ENCODE data around the gene EGLN3. TPM values are rescaled to one million over a fixed set of nuclear protein-coding genes. Genes with fewer than 3 reads are reported as not detected.

EGLN3 gene
- total and polyA plus RNA-seq, 2 of the 13 experiments (the other 11 are each of a cell fraction or from before 2014, with no cell fraction given), result 0.18 to 27.3 TPM

DNA sequence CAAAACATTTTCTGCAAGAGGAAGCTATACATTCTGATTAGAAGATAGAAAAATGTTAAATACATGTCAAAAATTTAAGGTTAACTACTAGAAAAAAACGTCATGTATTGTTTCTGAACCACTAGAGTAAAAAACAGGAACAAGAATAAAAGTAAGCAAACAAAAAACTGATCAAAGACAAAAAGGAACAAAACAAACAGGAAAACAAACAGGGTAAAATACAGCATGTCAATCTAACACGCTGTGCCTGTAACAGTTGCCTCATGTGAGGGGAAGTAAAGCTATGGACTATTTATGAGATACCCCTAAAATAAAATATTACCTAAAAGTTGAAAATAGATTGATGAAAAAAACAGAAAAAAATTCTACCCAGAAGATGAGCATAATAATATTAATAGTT, 43.9 kb downstream of the EGLN3 start (continued):
- TF ChIP-seq PHF20 (CRISPR knock-in tag; IDR thresholded peaks at IDR 0.05), result no peak
- TF ChIP-seq RXRB (CRISPR knock-in tag; IDR thresholded peaks at IDR 0.05; ENCODE audit: borderline replicate concordance), result peak; percentile 50; the same call in 1 of the 2 replicates
- TF ChIP-seq, protein P1, sequence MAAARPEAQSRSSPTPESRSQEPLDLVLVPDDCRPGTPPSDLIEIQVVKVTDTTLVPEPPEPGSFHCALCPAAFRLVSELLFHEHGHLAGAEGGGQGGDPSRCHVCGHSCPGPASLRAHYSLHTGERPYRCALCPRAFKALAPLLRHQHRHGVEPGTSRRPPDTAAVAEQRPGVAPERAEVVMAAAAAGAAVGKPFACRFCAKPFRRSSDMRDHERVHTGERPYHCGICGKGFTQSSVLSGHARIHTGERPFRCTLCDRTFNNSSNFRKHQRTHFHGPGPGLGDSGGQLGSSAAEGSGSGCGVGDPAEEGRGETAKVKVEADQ (CRISPR knock-in tag; IDR thresholded peaks at IDR 0.05; ENCODE audit: borderline replicate concordance), result no peak
- TF ChIP-seq ZNF792 (CRISPR knock-in tag; IDR thresholded peaks at IDR 0.05), result no peak
- TF ChIP-seq ZNF777 (CRISPR knock-in tag; IDR thresholded peaks at IDR 0.05), result no peak
- TF ChIP-seq, protein P2, sequence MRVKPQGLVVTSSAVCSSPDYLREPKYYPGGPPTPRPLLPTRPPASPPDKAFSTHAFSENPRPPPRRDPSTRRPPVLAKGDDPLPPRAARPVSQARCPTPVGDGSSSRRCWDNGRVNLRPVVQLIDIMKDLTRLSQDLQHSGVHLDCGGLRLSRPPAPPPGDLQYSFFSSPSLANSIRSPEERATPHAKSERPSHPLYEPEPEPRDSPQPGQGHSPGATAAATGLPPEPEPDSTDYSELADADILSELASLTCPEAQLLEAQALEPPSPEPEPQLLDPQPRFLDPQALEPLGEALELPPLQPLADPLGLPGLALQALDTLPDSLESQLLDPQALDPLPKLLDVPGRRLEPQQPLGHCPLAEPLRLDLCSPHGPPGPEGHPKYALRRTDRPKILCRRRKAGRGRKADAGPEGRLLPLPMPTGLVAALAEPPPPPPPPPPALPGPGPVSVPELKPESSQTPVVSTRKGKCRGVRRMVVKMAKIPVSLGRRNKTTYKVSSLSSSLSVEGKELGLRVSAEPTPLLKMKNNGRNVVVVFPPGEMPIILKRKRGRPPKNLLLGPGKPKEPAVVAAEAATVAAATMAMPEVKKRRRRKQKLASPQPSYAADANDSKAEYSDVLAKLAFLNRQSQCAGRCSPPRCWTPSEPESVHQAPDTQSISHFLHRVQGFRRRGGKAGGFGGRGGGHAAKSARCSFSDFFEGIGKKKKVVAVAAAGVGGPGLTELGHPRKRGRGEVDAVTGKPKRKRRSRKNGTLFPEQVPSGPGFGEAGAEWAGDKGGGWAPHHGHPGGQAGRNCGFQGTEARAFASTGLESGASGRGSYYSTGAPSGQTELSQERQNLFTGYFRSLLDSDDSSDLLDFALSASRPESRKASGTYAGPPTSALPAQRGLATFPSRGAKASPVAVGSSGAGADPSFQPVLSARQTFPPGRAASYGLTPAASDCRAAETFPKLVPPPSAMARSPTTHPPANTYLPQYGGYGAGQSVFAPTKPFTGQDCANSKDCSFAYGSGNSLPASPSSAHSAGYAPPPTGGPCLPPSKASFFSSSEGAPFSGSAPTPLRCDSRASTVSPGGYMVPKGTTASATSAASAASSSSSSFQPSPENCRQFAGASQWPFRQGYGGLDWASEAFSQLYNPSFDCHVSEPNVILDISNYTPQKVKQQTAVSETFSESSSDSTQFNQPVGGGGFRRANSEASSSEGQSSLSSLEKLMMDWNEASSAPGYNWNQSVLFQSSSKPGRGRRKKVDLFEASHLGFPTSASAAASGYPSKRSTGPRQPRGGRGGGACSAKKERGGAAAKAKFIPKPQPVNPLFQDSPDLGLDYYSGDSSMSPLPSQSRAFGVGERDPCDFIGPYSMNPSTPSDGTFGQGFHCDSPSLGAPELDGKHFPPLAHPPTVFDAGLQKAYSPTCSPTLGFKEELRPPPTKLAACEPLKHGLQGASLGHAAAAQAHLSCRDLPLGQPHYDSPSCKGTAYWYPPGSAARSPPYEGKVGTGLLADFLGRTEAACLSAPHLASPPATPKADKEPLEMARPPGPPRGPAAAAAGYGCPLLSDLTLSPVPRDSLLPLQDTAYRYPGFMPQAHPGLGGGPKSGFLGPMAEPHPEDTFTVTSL (CRISPR knock-in tag; IDR thresholded peaks at IDR 0.05; ENCODE audit: borderline replicate concordance), result peak; percentile 80; the same call in 1 of the 2 replicates
- TF ChIP-seq EP300 (IDR thresholded peaks at IDR 0.05; ENCODE audit: low read depth in 2 of 2, low read length in 2 of 2), result peak in 1 of 2 experiments; percentile 81; a peak in 1 of 4 replicates
- TF ChIP-seq EP300 (CRISPR knock-in tag; IDR thresholded peaks at IDR 0.05; ENCODE audit: borderline replicate concordance), result no peak
- TF ChIP-seq SNAPC2 (CRISPR knock-in tag; IDR thresholded peaks at IDR 0.05), result no peak
- TF ChIP-seq DR1 (CRISPR knock-in tag; IDR thresholded peaks at IDR 0.05), result no peak
- TF ChIP-seq, protein P3, sequence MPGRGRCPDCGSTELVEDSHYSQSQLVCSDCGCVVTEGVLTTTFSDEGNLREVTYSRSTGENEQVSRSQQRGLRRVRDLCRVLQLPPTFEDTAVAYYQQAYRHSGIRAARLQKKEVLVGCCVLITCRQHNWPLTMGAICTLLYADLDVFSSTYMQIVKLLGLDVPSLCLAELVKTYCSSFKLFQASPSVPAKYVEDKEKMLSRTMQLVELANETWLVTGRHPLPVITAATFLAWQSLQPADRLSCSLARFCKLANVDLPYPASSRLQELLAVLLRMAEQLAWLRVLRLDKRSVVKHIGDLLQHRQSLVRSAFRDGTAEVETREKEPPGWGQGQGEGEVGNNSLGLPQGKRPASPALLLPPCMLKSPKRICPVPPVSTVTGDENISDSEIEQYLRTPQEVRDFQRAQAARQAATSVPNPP (CRISPR knock-in tag; IDR thresholded peaks at IDR 0.05), result no peak
- peak; percentile 90 for TF ChIP-seq ELF3 (CRISPR knock-in tag; IDR thresholded peaks at IDR 0.05)
- TF ChIP-seq ZIK1 (CRISPR knock-in tag; IDR thresholded peaks at IDR 0.05; ENCODE audit: borderline replicate concordance, low read depth), result no peak
- TF ChIP-seq KLF15 (CRISPR knock-in tag; IDR thresholded peaks at IDR 0.05; ENCODE audit: borderline replicate concordance), result no peak
- no peak for TF ChIP-seq NCOR1 (IDR thresholded peaks at IDR 0.05; ENCODE audit: borderline replicate concordance, low read length)
- TF ChIP-seq ZNF121 (CRISPR knock-in tag; IDR thresholded peaks at IDR 0.05), result no peak
- TF ChIP-seq, protein P4, sequence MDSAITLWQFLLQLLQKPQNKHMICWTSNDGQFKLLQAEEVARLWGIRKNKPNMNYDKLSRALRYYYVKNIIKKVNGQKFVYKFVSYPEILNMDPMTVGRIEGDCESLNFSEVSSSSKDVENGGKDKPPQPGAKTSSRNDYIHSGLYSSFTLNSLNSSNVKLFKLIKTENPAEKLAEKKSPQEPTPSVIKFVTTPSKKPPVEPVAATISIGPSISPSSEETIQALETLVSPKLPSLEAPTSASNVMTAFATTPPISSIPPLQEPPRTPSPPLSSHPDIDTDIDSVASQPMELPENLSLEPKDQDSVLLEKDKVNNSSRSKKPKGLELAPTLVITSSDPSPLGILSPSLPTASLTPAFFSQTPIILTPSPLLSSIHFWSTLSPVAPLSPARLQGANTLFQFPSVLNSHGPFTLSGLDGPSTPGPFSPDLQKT (CRISPR knock-in tag; IDR thresholded peaks at IDR 0.05; ENCODE audit: borderline replicate concordance), result no peak
- TF ChIP-seq, protein P5, sequence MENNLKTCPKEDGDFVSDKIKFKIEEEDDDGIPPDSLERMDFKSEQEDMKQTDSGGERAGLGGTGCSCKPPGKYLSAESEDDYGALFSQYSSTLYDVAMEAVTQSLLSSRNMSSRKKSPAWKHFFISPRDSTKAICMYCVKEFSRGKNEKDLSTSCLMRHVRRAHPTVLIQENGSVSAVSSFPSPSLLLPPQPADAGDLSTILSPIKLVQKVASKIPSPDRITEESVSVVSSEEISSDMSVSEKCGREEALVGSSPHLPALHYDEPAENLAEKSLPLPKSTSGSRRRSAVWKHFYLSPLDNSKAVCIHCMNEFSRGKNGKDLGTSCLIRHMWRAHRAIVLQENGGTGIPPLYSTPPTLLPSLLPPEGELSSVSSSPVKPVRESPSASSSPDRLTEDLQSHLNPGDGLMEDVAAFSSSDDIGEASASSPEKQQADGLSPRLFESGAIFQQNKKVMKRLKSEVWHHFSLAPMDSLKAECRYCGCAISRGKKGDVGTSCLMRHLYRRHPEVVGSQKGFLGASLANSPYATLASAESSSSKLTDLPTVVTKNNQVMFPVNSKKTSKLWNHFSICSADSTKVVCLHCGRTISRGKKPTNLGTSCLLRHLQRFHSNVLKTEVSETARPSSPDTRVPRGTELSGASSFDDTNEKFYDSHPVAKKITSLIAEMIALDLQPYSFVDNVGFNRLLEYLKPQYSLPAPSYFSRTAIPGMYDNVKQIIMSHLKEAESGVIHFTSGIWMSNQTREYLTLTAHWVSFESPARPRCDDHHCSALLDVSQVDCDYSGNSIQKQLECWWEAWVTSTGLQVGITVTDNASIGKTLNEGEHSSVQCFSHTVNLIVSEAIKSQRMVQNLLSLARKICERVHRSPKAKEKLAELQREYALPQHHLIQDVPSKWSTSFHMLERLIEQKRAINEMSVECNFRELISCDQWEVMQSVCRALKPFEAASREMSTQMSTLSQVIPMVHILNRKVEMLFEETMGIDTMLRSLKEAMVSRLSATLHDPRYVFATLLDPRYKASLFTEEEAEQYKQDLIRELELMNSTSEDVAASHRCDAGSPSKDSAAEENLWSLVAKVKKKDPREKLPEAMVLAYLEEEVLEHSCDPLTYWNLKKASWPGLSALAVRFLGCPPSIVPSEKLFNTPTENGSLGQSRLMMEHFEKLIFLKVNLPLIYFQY (CRISPR knock-in tag; IDR thresholded peaks at IDR 0.05; ENCODE audit: borderline replicate concordance), result no peak
